Measurements from ENCODE around the gene KIAA1217.

DNA sequence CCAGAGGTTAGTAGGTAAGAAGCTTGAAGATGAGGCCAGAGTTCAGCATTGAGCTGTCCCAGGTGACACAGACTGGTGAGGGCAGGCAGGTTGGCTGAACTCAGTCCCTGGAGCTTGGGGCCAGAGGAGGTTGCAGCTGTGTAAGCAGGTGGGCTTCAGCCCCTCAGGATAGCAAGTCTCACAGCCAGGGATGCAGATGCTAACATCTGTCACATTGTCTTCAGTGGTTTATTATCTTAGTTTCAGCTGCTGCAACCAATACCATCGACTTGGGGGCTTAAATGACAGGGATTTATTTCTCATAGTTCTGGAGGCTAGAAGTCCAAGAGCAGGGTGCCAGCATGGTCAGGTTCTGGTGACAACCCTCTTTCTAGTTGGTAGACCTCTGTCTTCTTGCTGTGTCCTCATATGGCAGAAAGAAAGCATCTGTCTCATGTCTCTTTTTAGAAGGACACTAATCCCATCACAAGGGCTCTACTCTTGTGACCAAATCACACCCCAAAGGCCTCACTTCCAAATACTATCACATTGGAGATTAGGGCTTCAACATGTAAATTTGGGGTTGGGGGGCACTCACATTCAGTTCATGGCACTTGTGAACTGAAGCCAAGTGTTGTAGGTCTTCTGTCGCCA is 146.2 kb downstream of the KIAA1217 start:
- TF ChIP-seq POLR2A (IDR thresholded peaks at IDR 0.05; ENCODE audit: low read depth, low read length) (no peak), TAF1 (IDR thresholded peaks at IDR 0.05; ENCODE audit: low read depth, low read length) (no peak), POLR2AphosphoS5 (IDR thresholded peaks at IDR 0.05; ENCODE audit: low read depth, low read length) (no peak)

Measured in GM12891 (cell line).